Left colon (tissue), 2 donors: ENCODE data around the gene SLC5A10. TPM values are rescaled to one million over a fixed set of nuclear protein-coding genes. Genes with fewer than 3 reads are reported as not detected.

Experiments used
- ATAC-seq: fragments of 200-7000 bp; cut with Tn5 transposase; one replicate; pipeline ENCODE4 v1.9.1; 2020; ENCODE audit warnings: mild to moderate bottlenecking, moderate library complexity
- DNase-seq, 2 donors: peaks; one replicate each; pipeline ENCODE4 v3.0.0-alpha.2; 2020
- intact Hi-C, 2 donors: fragments of 100-400 bp; cut with DNase I in 1 of 2; cut with micrococcal nuclease in 1 of 2; formaldehyde crosslinking; loops; one replicate each; pipeline versions ENCODE4 v1.11.2 to v1.14.0; 2022; cut with DNase I, micrococcal nuclease
- total RNA-seq, 2 donors: library from RNA; stranded (reverse); fragmentation: NEBNext Ultra II Directional; extraction: Animal tissue kit (Norgen Biotek cat#: 25700); gene quantifications; one replicate each; pipeline ENCODE4 v1.2.1, GENCODE V29; 2021
- donor health status: DM: no; HTN: no; CAD: no.
- donor health status: DM: yes; HTN: yes; CAD: no.

The SLC5A10 gene
- total RNA-seq, 2 donors from 2014 or later: 0.31 TPM; not detected in 1

DNA sequence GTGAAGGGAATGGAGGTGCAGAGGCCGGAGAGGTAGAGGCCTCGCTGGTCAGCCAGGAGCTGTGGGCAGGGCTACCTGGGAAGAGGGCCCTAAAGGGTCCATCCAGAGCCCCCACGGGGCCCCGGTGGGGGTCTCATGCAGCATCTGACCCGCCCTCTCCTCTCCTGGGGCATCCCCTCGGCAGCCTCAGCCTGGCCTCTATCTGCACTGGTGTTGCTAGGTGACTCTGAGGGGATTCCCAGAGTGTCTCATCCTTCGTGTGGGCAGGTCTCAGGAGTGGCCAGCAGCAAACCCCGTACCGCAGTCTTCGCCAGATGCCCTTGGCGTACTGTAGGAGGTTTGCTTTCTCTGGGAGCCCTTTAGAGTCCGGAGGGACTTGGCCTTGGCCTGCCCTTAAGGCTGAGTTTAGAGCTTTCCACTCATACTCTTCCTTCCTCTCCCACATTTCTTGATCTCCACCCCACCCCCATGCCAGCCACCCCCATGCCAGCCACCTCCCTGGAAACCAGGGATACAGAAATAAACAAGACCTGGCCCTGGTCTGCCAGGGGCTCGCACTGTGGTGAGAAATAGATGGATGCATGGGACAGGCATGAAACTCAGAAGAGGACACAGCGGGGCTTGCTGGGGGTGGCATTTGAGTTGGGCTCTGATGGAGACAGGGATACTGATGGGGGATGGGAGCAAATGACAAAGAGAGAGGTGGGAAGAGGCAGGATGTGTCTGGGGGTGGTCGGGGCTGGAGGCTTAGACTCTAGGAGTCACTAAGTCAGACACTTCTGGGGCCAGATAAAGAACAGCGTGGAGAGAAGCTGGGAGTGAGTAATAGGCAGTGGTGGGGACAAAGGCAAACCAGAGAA is 9.9 kb downstream of the SLC5A10 start:
- ATAC-seq (no peak), DNase-seq (no peak)
- intact Hi-C loops: no loop called here

DNA sequence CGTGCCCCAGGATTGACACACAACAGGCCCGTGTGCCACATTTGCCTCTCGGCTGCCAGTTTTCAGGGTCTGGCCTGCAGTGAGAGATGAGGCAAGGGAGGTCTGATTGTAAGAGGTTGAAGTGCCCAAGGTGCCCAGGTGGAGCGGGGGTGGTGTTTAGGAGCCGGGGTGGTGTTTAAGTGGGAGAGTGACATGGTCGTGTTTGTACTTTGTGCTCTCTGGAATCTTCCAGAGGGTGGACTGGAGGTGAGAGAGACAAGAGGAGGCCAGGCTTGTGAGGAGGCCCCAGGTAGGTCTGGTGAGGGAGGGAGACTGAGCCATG is 10.5 kb downstream of the SLC5A10 start:
- ATAC-seq: no peak
- intact Hi-C loops: no loop called here
- no peak for DNase-seq

DNA sequence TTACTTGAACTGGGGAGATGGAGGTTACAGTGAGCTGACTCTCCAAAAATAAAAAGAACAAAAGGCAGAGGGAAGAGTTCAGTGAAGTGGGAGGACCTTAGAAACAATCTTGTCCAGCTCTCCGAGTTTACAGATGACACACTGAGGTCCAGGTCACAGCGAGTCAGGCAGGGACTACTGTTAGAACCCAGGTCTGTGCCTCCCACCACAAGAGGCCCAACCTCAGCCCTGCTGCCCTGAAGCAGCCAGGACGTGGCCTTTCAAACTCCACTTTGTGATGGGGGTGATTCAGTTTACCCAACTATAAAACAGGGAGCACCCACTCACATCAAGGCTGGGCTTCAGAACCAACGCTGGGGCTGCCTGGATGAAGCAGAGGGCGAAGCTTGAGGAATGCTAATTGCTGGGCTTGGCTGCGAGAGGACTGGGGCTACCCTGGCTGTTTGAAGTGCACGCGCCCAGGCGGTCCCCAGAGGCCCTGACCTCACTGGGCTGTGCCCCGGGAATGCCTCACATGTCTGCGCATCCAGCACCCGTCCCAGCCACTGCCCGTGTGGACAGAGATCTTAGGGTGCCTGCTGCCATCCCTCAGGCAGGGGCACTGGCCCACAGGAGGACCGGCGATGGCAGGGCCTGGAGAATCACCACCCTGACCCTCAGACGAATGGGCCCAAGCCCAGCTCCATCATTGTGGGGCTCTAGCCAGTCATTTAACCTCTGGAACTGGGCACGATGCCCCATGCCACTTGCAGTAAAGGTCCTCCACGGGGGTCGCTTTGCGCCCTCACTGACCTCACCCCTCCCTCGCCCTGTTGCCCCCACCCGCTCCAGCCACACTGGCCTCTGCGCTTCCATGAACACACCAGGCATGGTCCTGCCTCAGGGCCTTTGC is 11.4 kb downstream of the SLC5A10 start:
- ATAC-seq: peak; percentile 25
- intact Hi-C loops: no loop called here
- DNase-seq: peak in 1 of 2 donors; percentile 24

DNA sequence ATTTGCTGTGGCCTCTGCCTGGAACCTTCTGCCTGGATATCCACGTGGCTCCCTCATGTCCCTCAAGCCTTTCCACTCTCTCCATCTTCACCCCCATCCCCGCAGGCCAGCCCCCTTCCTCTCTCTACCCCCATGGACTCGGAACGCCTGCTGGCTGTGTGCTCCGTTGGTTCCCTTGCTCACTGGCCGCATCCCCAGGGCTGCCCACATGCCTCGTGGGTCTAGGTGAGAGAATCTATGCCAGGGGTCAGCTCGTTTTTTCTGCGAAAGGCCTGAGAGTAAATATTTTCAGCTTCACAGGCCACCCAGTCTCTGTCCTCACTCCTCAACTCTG is 12.0 kb downstream of the SLC5A10 start:
- intact Hi-C loops: no loop called here
- ATAC-seq (no peak), DNase-seq (no peak)

DNA sequence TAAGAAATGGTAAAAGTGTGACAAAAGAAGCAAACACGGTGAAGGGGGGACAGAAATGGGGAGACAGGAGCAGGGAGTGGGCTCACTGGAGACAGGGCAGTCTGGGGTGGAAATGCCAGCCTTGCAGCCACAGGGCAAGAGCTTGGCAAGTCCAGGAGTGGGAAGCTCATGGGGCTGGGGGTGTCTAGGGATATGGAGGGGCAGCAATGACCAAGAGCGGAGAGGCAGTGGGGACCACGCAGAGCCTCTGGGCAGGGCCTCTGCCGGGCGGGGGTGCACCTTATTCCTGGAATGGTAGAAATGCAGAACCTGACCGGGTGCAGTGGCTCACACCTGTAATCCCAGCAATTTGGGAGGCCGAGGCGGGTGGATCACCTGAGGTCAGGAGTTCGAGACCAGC is 12.6 kb downstream of the SLC5A10 start:
- no peak for ATAC-seq
- intact Hi-C loops: no loop called here
- no peak for DNase-seq

DNA sequence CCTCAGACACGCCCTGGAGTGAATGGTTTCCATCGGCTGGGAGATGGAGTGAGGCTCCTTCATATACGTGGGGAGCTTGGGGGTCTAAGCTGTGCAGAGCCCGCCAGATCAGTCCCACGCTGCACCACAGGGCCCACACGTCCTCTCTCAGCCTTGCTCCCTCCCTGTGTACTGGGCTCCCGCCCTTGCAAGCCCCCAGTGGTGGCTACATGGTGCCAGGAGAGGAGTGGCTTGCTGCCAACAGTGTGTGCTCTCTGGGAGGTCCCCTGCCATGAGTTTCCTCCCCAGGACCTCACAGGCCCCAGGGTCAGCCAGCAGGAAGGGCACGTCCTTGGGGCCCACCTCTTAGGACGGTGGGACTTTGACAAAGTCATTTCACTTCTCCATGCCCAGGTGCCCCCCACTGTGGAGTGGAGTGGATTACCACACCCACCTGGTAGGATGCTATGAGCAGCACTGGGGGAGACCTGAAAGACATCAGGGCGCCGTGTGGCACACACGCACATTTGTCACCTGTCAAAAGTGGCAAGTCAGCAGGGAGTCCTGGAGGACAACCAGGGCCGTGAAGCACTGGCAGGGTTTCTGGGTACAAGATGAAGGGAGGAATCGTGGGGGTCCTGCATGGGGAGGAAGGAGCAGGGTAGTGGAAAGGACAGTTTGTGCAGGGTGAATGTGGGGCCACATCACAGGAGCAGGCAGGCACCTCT is 13.7 kb downstream of the SLC5A10 start:
- intact Hi-C loops: no loop called here
- no peak for ATAC-seq
- no peak for DNase-seq

DNA sequence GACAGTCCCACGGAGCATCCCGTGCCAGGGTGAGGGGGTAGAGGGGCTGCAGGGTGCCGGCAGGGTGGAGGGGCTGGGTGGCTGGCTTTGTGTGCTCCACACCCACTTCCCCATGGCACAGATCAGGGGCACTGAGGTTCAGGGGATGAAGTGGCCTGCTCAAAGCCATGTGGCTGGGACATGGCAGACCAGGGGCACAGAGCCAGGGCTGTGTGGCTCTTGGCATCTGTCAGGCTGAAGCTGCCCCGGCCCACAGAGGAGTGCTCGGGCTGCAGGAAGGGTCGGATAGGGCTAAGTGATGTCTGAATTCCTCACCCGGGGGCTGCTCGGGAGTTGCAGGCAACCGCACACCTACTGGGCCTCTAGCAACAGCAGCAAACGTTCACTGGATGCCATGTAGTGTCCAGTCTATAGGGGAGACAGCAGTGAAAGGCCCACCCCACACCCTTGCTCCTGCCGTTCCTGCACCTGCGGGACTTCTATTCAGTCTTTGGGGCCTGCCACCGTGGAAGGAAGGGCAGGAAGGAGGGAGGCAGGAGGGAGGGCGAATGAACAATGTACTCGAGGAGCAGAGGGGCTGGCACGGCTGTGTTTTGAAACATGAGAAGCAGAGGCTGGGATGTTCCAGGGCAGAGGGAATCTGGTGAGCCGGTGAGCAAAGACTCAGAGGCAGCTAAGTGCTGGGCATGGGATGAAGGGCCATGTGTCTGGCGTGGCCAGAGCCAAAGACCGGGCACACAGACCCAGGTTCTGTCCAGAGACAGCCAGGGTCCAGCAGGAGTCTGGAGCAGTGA is 15.1 kb downstream of the SLC5A10 start:
- DNase-seq (no peak), ATAC-seq (no peak)
- intact Hi-C loops: no loop called here

DNA sequence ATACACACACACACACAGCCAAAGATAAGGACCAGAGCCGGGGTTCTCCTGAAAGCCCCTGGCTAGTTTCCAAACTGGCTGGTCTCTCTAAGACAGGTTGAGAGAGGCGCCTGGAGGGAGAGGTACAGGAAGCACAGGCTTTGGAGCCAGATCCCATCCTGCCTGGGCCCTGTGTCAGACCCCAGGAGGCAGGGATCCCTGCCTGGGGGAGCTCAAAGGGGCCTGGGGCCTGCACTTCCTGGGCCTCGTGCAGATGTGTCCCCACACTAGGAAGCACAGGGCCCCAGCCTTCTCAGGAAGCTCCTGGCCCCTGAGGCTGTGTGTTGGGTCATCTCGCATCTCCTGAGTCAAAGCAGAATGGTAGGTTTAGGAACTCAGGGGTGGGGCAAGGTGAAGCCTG is 16.0 kb downstream of the SLC5A10 start:
- DNase-seq (no peak), ATAC-seq (peak; percentile 8)
- intact Hi-C loops: no loop called here

DNA sequence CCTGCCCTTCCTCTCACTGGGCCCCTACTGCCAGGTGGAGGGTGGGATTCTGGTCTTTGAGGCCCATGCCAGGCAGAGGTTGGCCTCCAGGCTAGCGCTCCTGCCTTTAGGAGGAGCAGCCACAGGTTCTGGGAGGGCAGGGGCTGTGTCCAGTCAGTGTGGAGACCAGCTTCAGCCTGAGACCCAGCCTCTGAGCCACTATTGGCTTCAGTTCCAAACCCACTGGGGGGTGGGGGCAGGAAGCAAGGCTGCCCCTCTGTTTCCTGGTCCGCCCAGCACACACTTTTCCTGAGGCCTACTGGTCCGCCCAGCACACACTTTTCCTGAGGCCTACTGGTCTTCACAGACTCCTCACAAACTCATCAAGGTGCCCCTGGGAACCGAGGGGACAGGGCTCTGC is 16.4 kb downstream of the SLC5A10 start:
- intact Hi-C loops: no loop called here
- DNase-seq (no peak), ATAC-seq (no peak)

DNA sequence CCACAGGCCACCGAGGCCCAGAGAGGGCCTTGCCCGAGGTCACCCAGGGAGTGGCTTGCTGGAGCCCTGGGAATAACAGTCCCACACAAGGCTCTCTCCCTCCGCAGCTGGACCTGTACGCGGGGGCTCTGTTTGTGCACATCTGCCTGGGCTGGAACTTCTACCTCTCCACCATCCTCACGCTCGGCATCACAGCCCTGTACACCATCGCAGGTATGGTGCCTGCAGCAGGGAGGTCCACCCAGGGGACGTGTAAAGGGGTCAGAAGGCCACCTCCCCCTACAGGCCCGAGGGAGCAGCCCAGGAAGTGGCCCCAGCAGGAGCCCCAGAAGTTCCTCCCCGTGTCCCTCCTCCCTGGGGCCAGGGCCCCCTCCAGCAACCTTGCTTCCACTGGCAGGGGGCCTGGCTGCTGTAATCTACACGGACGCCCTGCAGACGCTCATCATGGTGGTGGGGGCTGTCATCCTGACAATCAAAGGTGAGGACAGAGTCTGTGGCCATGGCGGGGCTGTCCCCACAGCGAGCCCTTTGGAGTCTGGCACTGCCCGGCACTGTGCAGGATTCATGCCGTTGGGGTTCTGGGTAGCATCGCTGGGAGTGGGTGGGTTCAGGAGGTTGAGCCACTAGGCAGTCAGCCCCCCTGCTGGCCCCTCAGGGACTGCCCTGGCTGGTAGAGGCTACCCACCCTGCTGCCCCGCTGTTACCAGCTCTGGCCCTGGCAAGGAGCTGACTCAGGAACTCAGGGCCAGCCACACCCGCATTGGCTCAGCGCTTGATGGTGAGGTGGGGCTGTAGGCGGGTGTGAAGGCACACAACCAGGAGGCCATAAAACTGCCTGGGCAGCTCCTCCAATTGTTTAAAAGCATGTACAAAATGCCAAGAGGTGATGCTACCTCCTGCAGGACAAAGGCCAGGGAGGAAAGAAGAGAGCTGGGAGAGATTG is 17.3 kb downstream of the SLC5A10 start:
- peak; percentile 88 for ATAC-seq
- intact Hi-C loops: no loop called here
- DNase-seq: peak; percentile 86 to 94

DNA sequence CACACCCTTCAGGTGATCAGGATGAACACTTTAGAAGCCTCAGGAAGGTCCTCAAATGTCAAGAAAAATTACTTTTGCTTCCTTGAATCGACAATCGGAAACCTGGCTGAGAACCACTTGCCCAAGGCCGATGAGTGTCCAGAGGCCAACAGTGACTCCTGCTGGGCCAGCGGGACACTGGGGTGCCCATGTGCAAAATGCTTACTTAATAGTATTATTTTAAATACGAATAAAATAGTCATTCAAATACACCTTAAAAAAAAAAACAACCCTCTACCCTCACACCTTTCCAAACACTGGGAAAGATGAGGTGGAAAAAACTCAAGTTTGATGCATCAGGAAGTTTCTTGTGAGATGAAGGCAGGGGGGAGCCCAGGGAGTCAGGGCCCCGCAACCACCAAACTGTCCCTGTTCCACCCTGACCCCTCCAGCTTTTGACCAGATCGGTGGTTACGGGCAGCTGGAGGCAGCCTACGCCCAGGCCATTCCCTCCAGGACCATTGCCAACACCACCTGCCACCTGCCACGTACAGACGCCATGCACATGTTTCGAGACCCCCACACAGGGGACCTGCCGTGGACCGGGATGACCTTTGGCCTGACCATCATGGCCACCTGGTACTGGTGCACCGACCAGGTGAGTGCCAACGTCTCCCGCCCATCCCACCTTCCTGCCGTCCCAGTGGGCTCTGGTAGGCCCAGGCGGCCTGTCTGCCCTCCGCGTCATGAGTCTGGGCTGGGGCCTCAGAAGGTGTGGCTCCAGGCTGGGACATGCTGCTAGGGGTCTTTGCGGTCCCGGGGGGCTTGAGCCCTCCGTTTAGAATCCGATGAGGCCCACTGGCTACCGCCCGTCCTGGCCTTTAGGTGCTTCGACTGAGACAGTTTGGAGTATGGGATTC is 18.9 kb downstream of the SLC5A10 start:
- intact Hi-C loops: no loop called here
- no peak for DNase-seq

DNA sequence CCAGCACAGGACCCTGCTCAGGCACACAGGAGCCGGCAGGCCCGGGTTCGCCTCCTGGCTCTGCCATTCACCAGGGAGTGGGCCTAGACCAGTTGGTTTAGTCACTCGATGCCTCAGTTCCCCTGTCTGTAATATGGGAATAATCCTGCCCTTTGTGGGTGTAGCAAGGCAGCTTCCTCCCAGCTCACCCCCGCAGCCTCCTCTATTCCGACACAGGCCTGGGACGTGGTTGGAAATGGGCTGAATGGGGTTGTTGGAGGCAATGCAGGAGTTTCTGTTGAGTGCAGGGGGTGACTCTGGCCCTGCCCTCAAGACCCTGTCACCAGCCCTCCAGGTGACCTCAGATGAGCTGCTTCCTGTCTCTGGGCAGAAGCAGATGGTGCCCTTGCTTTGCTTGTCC is 19.8 kb downstream of the SLC5A10 start:
- intact Hi-C loops: no loop called here
- DNase-seq (no peak), ATAC-seq (no peak)

More for the DNA sequence above, 18.9 kb downstream of the SLC5A10 start:
- ATAC-seq: no peak

DNA sequence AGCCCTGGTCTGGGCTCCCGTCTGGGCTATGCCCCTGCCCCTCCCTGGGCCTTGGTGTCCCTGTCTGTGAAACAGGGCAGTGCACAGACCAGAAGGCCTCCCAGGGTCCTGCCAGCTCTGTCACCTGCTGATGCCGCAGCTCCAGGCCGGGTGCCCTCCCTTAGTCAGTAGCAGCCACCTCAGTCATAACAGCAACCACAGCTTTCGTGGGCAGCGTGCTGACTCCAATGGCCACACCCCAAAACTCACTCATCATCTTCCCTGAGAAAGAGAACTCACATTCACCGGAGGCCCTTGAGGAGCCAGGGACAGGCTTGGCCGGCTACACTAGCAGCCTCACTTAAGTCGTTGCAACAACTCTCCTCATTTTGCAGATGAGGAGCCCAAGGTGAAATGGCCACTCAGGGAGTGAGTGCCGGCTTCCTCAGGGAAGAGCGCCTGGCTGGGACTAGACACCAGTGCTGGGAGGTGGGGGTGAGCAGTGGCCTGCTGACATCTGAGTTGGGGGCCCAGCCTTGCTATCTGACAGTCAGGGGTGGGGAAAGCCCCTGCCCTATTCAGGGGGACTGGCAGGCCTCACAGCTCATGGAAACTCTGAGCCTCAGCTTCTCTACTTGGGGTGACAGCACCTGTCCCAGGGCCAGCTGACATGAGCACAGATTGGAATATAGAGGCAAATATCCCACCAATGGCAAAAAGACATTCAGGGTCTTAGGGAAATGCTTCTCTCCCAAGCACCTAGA is 22.6 kb downstream of the SLC5A10 start:
- DNase-seq (peak in 1 of 2 donors; percentile 11), ATAC-seq (no peak)
- intact Hi-C loops: no loop called here

DNA sequence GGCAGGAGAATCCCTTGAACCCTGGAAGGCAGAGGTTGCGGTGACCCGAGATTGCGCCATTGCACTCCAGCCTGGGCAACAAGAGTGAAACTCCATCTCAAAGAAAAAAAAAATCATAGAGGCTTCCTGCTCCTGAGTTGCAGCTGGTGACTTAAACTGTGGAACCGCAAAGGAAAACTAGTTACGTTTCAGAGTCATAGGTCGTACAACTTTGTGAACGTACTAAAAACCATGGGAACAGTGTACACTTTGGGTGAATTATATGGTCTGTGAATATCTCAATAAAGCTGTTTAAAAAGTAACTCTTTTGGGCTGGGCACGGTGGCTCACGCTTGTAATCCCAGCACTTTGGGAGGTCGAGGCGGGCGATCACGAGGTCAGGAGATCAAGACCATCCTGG is 23.6 kb downstream of the SLC5A10 start:
- DNase-seq (no peak), ATAC-seq (peak; percentile 77)
- intact Hi-C loops: no loop called here

DNA sequence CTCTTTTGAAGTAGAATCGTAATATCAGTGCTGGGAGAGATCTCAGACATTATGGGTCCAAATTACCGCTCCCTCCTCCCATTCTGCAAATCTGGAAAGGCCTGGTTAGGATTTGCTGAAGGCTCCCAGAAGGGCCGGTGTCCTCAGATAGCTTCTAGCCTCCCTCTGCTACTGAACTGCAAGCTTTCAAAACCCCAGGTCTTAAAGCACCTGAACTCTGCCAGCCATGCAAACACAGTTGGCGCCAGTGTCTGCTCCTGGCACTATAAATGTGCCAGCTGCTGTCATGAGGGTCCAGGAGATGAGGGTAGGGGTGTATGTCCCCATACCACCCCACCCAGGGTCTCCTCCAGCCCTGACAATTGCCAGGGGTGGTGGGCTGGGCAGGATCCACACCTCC is 24.2 kb downstream of the SLC5A10 start:
- ATAC-seq (peak; percentile 22), DNase-seq (no peak)
- intact Hi-C loops: no loop called here

DNA sequence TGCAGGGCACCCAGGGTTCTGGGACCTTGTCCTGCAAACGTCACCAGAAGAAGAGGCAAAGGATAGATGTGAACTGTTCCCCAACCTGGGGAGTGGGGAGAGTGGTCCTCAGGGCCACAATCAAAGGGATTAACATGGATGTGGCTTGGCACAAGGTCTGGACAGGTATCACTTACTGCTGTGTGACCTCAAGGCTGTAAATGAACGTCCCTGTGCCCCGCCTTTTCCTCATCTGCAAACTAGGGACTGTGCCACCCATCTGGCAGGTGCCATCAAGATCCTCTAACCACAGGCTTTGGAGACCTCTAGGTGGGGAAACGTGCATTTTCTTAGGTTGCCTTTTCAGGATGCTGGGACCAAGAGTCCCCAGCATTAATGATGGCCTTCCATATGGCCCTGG is 25.1 kb downstream of the SLC5A10 start:
- DNase-seq (no peak), ATAC-seq (no peak)
- intact Hi-C loops: no loop called here
